Activated CD8-positive, alpha-beta memory T cell treated with anti-CD3 and anti-CD28 coated beads, Interleukin-2, amount 50 U/mL, for 24 hours (primary cell): ENCODE measurements around the gene COP1.
A peak's percentile ranks its signal among the peaks of the same experiment; 100 is the strongest.
"Not testable (repeated sequence)": the region's sequence is repeated elsewhere in the genome, so short reads cannot be mapped to it uniquely, and the experiment has no call there.

Source experiments
- DNase-seq: peaks from one replicate; pipeline ENCODE4 v3.0.0-alpha.2; 2020; ENCODE audit errors: extremely low read depth

COP1 gene

GRCh38 chr1:176206961-176207902 is at the start of gene COP1:
Gene COP1, minus strand, starts transcription at chr1:176207286. Its CDS starts 308 bp downstream, at chr1:176206978.
- peak; percentile 93 for DNase-seq

GRCh38 chr1:176252191-176252590 is 45.1 kb upstream of the COP1 start:
- DNase-seq: no peak

- DNase-seq: no peak
These were observed 37.8 kb upstream of the COP1 start for GRCh38 chr1:176244851-176245250.

- DNase-seq: no peak
These were observed 36.7 kb upstream of the COP1 start for GRCh38 chr1:176243746-176244145.

- no peak for DNase-seq
These were observed 34.4 kb upstream of the COP1 start for GRCh38 chr1:176241385-176242015.

- DNase-seq: not testable (repeated sequence)
These were observed 26.6 kb upstream of the COP1 start for GRCh38 chr1:176233657-176234056.

- DNase-seq: no peak
These were observed 20.5 kb upstream of the COP1 start for GRCh38 chr1:176227579-176227978.

- no peak for DNase-seq
These were observed 18.8 kb upstream of the COP1 start for GRCh38 chr1:176225911-176226310.

- no peak for DNase-seq
These were observed 18.4 kb upstream of the COP1 start for GRCh38 chr1:176225479-176225875.

- no peak for DNase-seq
These were observed 15.1 kb upstream of the COP1 start for GRCh38 chr1:176222196-176222595.

- DNase-seq: no peak
These were observed 13.1 kb upstream of the COP1 start for GRCh38 chr1:176220100-176220689.

GRCh38 chr1:176217461-176218099 is 10.5 kb upstream of the COP1 start:
- DNase-seq: no peak

GRCh38 chr1:176216031-176216430 is 8.9 kb upstream of the COP1 start:
- no peak for DNase-seq

- DNase-seq: no peak
These were observed 4.5 kb upstream of the COP1 start for GRCh38 chr1:176211396-176212165.

- DNase-seq: no peak
These were observed 948 bp upstream of the COP1 start for GRCh38 chr1:176208034-176208433.

GRCh38 chr1:176206006-176206960 is 803 bp downstream of the COP1 start:
- peak; percentile 1 for DNase-seq

GRCh38 chr1:176205332-176205914 is 1.7 kb downstream of the COP1 start:
- DNase-seq: no peak

- not testable (repeated sequence) for DNase-seq
These were observed 2.4 kb downstream of the COP1 start for GRCh38 chr1:176204655-176205054.

- no peak for DNase-seq
These were observed 3.4 kb downstream of the COP1 start for GRCh38 chr1:176203735-176204134.

- DNase-seq: no peak
These were observed 5.5 kb downstream of the COP1 start for GRCh38 chr1:176201568-176201967.
